ENCODE data around the gene SPATS2L. TPM values are rescaled to one million over a fixed set of nuclear protein-coding genes. Genes with fewer than 3 reads are reported as not detected.

Gene SPATS2L
- total RNA-seq, 1 donor from 2014 or later, result 65.6 TPM

DNA sequence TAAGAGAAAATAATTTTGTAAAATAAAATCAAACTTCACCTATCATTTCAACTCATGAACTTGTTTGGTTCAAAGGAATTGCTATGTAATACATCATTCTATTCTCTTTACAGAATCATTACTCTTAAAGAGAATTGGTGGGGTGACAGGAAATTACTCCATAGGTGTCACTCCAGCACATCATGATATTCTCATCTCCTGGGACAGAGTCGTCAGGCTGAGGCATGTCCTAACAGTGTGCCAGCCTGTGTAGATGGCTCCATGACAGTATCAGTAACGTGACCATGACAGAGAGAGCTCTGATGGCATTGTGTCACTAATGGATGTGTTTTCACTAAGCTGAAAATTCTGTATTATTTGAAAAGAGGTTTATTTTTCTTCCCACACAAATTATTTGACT, 13.9 kb downstream of the SPATS2L start:
- Histone ChIP-seq H3K4me1 (peaks cover 86% of the 10 kb centered on the region), H3K36me3 (no peaks in the 10 kb centered on the region), H3K9me3 (no peaks in the 10 kb centered on the region), H3K27me3 (no peaks in the 10 kb centered on the region), H3K4me3 (no peak overlapping the region), H3K27ac (no peak overlapping the region)
- intact Hi-C loops (cut with DNase I), result no loop called here
- no peak for DNase-seq (ENCODE audit: extremely low spot score in 2 of 2)
- TF ChIP-seq, protein P1, sequence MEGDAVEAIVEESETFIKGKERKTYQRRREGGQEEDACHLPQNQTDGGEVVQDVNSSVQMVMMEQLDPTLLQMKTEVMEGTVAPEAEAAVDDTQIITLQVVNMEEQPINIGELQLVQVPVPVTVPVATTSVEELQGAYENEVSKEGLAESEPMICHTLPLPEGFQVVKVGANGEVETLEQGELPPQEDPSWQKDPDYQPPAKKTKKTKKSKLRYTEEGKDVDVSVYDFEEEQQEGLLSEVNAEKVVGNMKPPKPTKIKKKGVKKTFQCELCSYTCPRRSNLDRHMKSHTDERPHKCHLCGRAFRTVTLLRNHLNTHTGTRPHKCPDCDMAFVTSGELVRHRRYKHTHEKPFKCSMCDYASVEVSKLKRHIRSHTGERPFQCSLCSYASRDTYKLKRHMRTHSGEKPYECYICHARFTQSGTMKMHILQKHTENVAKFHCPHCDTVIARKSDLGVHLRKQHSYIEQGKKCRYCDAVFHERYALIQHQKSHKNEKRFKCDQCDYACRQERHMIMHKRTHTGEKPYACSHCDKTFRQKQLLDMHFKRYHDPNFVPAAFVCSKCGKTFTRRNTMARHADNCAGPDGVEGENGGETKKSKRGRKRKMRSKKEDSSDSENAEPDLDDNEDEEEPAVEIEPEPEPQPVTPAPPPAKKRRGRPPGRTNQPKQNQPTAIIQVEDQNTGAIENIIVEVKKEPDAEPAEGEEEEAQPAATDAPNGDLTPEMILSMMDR (IDR thresholded peaks at IDR 0.05), result no peak
- TF ChIP-seq POLR2AphosphoS5 (IDR thresholded peaks at IDR 0.05; ENCODE audit: insufficient read depth in 1 of 2, low read depth in 1 of 2), result no peak
- TF ChIP-seq POLR2A (IDR thresholded peaks at IDR 0.05), result no peak

GRCh38 chr2:200320991-200321390, 14.5 kb downstream of the SPATS2L start:
- Histone ChIP-seq H3K9me3 (no peaks in the 10 kb centered on the region), H3K4me1 (peaks cover 80% of the 10 kb centered on the region), H3K27ac (no peak overlapping the region), H3K27me3 (no peaks in the 10 kb centered on the region), H3K36me3 (no peaks in the 10 kb centered on the region), H3K4me3 (no peak overlapping the region)
- intact Hi-C loops (cut with DNase I), result no loop called here
- no peak for DNase-seq (ENCODE audit: extremely low spot score in 2 of 2)
- TF ChIP-seq POLR2A (IDR thresholded peaks at IDR 0.05) (no peak), POLR2AphosphoS5 (IDR thresholded peaks at IDR 0.05; ENCODE audit: insufficient read depth in 1 of 2, low read depth in 1 of 2) (no peak)
- TF ChIP-seq, protein P1 (IDR thresholded peaks at IDR 0.05), result no peak

DNA sequence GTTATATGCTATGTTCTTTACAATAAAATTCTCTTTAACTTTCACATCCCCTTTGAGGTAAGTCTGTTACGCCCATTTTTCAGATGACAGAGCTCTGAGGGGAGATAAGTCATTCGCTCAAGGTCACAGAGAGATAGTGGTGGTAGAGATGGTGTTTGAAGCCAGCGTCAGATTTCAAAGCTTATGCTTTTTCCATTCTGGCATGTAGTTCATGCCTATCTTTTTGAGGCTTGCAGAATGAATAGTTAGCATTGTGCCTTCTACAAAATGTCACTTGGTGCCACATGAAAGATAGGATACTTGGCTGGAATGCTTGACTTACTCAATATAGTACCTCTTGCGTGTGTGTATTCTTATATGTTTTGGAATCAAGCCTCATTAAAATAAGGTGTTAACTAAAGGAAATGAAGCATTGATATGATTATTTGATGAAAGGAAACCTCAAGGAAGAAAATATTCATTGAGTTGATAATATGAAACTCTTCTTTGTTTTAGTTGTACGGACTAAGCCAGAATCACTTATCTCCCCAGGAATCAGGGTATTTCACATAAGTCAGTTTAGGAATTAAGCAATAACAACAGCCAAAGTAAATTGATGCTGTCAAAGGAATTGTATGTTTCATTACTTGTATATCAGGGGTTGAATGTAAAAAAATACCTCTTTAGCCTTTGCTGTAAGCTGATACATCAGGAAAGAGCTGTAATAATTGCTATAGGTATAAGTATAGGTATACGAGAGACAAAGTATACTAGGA, 15.5 kb downstream of the SPATS2L start:
- Histone ChIP-seq H3K4me1 (peaks cover 70% of the 10 kb centered on the region), H3K4me3 (no peak overlapping the region), H3K27ac (no peak overlapping the region), H3K36me3 (no peaks in the 10 kb centered on the region), H3K9me3 (no peaks in the 10 kb centered on the region), H3K27me3 (no peaks in the 10 kb centered on the region)
- no peak for DNase-seq (ENCODE audit: extremely low spot score in 2 of 2)
- intact Hi-C loops (cut with DNase I), result no loop called here
- TF ChIP-seq POLR2AphosphoS5 (IDR thresholded peaks at IDR 0.05; ENCODE audit: insufficient read depth in 1 of 2, low read depth in 1 of 2), result no peak
- TF ChIP-seq POLR2A (IDR thresholded peaks at IDR 0.05), result no peak
- TF ChIP-seq, protein P1 (IDR thresholded peaks at IDR 0.05), result no peak

DNA sequence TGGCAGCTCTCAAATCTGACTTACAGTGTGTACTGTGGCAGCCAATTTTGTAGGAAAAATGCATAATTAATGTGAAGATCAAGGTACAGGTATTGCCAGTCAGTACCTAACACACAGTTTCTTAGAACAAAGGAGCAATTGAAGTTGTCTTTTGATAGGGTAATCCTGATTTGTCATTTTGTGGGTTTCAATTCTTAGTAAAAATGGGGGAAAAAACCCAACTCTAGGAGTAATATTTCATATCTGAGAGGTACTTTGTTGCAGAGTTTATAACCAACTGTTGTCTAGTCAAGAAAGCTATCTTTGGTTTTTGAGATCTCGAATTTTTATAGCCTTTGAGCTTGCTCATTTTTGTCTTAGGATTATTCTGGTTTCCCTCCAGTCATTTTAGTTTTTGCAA, 16.1 kb downstream of the SPATS2L start:
- Histone ChIP-seq H3K4me3 (no peak overlapping the region), H3K27ac (no peak overlapping the region), H3K9me3 (no peaks in the 10 kb centered on the region), H3K27me3 (no peaks in the 10 kb centered on the region), H3K4me1 (peaks cover 65% of the 10 kb centered on the region), H3K36me3 (no peaks in the 10 kb centered on the region)
- intact Hi-C loops (cut with DNase I), result no loop called here
- no peak for DNase-seq (ENCODE audit: extremely low spot score in 2 of 2)
- TF ChIP-seq, protein P1 (IDR thresholded peaks at IDR 0.05), result no peak
- no peak for TF ChIP-seq POLR2AphosphoS5 (IDR thresholded peaks at IDR 0.05; ENCODE audit: insufficient read depth in 1 of 2, low read depth in 1 of 2)
- TF ChIP-seq POLR2A (IDR thresholded peaks at IDR 0.05), result no peak

DNA sequence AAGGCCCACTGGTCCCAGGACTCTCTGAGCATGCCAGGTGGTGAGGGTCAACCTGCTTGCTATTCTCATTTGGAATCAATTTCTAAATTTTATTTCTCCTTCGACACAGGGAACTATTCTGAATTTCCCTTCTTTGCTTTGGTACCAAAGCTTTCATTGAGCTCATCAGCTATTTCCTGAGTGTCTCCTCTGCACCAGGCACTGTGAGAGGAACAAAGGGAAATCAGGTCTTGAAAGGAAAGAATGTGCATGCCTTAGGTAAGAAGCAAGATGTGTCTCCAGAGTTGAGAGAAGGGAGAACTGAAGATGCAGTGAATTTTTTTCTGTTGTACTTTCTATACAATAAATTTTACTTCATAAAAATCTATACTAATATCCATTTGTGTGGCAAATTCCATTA, 17.9 kb downstream of the SPATS2L start:
- Histone ChIP-seq H3K27me3 (no peaks in the 10 kb centered on the region), H3K27ac (no peak overlapping the region), H3K4me1 (peaks cover 67% of the 10 kb centered on the region), H3K9me3 (no peaks in the 10 kb centered on the region), H3K36me3 (no peaks in the 10 kb centered on the region), H3K4me3 (no peak overlapping the region)
- DNase-seq (ENCODE audit: extremely low spot score in 2 of 2), result no peak
- intact Hi-C loops (cut with DNase I), result no loop called here
- TF ChIP-seq POLR2A (IDR thresholded peaks at IDR 0.05) (no peak), POLR2AphosphoS5 (IDR thresholded peaks at IDR 0.05; ENCODE audit: insufficient read depth in 1 of 2, low read depth in 1 of 2) (no peak)
- TF ChIP-seq, protein P1 (IDR thresholded peaks at IDR 0.05), result no peak
